ENCODE data around the gene CACNA1G.

GRCh38 chr17:50637829-50638605 lies 77.5 kb downstream of the CACNA1G start:
- TF ChIP-seq, protein P1, sequence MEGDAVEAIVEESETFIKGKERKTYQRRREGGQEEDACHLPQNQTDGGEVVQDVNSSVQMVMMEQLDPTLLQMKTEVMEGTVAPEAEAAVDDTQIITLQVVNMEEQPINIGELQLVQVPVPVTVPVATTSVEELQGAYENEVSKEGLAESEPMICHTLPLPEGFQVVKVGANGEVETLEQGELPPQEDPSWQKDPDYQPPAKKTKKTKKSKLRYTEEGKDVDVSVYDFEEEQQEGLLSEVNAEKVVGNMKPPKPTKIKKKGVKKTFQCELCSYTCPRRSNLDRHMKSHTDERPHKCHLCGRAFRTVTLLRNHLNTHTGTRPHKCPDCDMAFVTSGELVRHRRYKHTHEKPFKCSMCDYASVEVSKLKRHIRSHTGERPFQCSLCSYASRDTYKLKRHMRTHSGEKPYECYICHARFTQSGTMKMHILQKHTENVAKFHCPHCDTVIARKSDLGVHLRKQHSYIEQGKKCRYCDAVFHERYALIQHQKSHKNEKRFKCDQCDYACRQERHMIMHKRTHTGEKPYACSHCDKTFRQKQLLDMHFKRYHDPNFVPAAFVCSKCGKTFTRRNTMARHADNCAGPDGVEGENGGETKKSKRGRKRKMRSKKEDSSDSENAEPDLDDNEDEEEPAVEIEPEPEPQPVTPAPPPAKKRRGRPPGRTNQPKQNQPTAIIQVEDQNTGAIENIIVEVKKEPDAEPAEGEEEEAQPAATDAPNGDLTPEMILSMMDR (optimal IDR thresholded peaks at IDR 0.05 in 1 of 3, IDR thresholded peaks at IDR 0.05 in 1 of 3, conservative IDR thresholded peaks at IDR 0.05 in 1 of 3; ENCODE audit: extremely low read depth in 1 of 3, insufficient read depth in 2 of 3, low read length in 3 of 3) = no peak
- no peak for TF ChIP-seq EZH2 (IDR thresholded peaks at IDR 0.05; ENCODE audit: low read length)
